Peyer's patch (tissue), 4 donors: Measurements from ENCODE around the gene ZSWIM3. TPM values are rescaled to one million over a fixed set of nuclear protein-coding genes. Genes with fewer than 3 reads are reported as not detected.

Experiments used
- DNase-seq, 3 donors: peaks; one replicate each; pipeline ENCODE4 v3.0.0-alpha.2; 2017 to 2019
- H3K27ac ChIP-seq, 4 donors: fragments of 200-600 bp; sonication (generic); one replicate each; pipeline ENCODE4 v1.5.1; 2016 to 2019
- H3K27me3 ChIP-seq, 2 donors: fragments of 200-600 bp; sonication (generic); one replicate each; pipeline ENCODE4 v1.5.1; 2019
- H3K36me3 ChIP-seq, 3 donors: fragments of 200-600 bp; sonication (generic); one replicate each; pipeline ENCODE4 v1.5.1; 2016 to 2019
- H3K4me1 ChIP-seq, 4 donors: fragments of 200-600 bp; sonication (generic); one replicate each; pipeline ENCODE4 v1.5.1; 2016 to 2019
- H3K4me3 ChIP-seq, 4 donors: fragments of 200-600 bp; sonication (generic); 1 replicate in 3 of 4; 2 replicates in 1 of 4; pipeline ENCODE4 v1.5.1; 2016 to 2019; ENCODE audit warnings: mild to moderate bottlenecking in 1 of 4
- H3K9me3 ChIP-seq, 4 donors: fragments of 200-600 bp; sonication (generic); one replicate each; pipeline ENCODE4 v1.5.1; 2016 to 2019; ENCODE audit warnings: mild to moderate bottlenecking in 1 of 4
- CTCF ChIP-seq, 6 experiments: fragments of 450-650 bp in 4 of 6; fragments of 200-600 bp in 2 of 6; sonication (generic) in 1 of 6; IDR thresholded peaks; one replicate each; pipeline ENCODE4 v1.5.1; 2017 to 2019; ENCODE audit warnings: antibody characterized with exemption in 6 of 6, mild to moderate bottlenecking in 3 of 6, moderate library complexity in 1 of 6
- POLR2A ChIP-seq, 2 donors: fragments of 450-650 bp; IDR thresholded peaks; one replicate each; pipeline ENCODE4 v1.5.1; 2017; ENCODE audit warnings: antibody characterized with exemption in 2 of 2, mild to moderate bottlenecking in 2 of 2, moderate library complexity in 2 of 2
- total RNA-seq, 4 donors: library from RNA; depleted of rRNA; stranded (reverse); fragments of >200 nt; gene quantifications; one replicate each; pipeline ENCODE4 v1.1.0, GENCODE V29; 2016

ZSWIM3 gene
- total RNA-seq, 4 donors from 2014 or later = 2.5 to 9.1 (median 4.6) TPM

GRCh38 chr20:45893831-45894230 lies 36.4 kb downstream of the ZSWIM3 start:
- no peak for DNase-seq
- H3K36me3 ChIP-seq = peaks cover 0 to 51% (median 0%) of the 10 kb centered on the region in 3 donors
- H3K9me3 ChIP-seq = no peaks in the 10 kb centered on the region
- H3K4me1 ChIP-seq = peaks cover 0 to 37% (median 11%) of the 10 kb centered on the region in 4 donors
- TF ChIP-seq POLR2A (IDR thresholded peaks at IDR 0.05) = no peak
- TF ChIP-seq CTCF (IDR thresholded peaks at IDR 0.05) = no peak
- no peak overlapping the region for H3K27ac ChIP-seq
- H3K27me3 ChIP-seq = no peaks in the 10 kb centered on the region
- no peak overlapping the region for H3K4me3 ChIP-seq

- TF ChIP-seq CTCF (IDR thresholded peaks at IDR 0.05) (no peak), POLR2A (IDR thresholded peaks at IDR 0.05) (no peak)
- Histone ChIP-seq H3K4me1 (peaks cover 0 to 27% (median 11%) of the 10 kb centered on the region in 4 donors), H3K27me3 (no peaks in the 10 kb centered on the region), H3K9me3 (no peaks in the 10 kb centered on the region), H3K36me3 (peaks cover 0 to 59% (median 0%) of the 10 kb centered on the region in 3 donors), H3K27ac (no peak overlapping the region), H3K4me3 (no peak overlapping the region)
- DNase-seq = no peak
These were observed 37.4 kb downstream of the ZSWIM3 start for GRCh38 chr20:45894797-45895196.

GRCh38 chr20:45896641-45897161 lies 39.3 kb downstream of the ZSWIM3 start:
- Histone ChIP-seq H3K27ac (no peak overlapping the region), H3K4me1 (peaks cover 0 to 18% (median 11%) of the 10 kb centered on the region in 4 donors), H3K4me3 (no peak overlapping the region), H3K36me3 (peaks cover 0 to 60% (median 0%) of the 10 kb centered on the region in 3 donors), H3K9me3 (no peaks in the 10 kb centered on the region), H3K27me3 (no peaks in the 10 kb centered on the region)
- no peak for TF ChIP-seq POLR2A (IDR thresholded peaks at IDR 0.05)
- no peak for DNase-seq

- no peak for DNase-seq
- H3K4me1 ChIP-seq = peaks cover 0 to 13% (median 8%) of the 10 kb centered on the region in 4 donors
- H3K36me3 ChIP-seq = peaks cover 0 to 60% (median 0%) of the 10 kb centered on the region in 3 donors
- no peaks in the 10 kb centered on the region for H3K27me3 ChIP-seq
- no peaks in the 10 kb centered on the region for H3K9me3 ChIP-seq
- no peak overlapping the region for H3K27ac ChIP-seq
- H3K4me3 ChIP-seq = no peak overlapping the region
- TF ChIP-seq POLR2A (IDR thresholded peaks at IDR 0.05) = no peak
These were observed 39.9 kb downstream of the ZSWIM3 start for GRCh38 chr20:45897289-45897688.

- Histone ChIP-seq H3K27ac (no peak overlapping the region), H3K4me3 (no peak overlapping the region), H3K36me3 (peaks cover 0 to 60% (median 0%) of the 10 kb centered on the region in 3 donors), H3K27me3 (no peaks in the 10 kb centered on the region), H3K9me3 (no peaks in the 10 kb centered on the region), H3K4me1 (peaks cover 0 to 9% (median 5%) of the 10 kb centered on the region in 4 donors)
- no peak for TF ChIP-seq POLR2A (IDR thresholded peaks at IDR 0.05)
- TF ChIP-seq CTCF (IDR thresholded peaks at IDR 0.05) = no peak
- DNase-seq = no peak
These were observed 40.3 kb downstream of the ZSWIM3 start for GRCh38 chr20:45897692-45898091.

GRCh38 chr20:45898285-45898684 lies 40.9 kb downstream of the ZSWIM3 start:
- DNase-seq = no peak
- Histone ChIP-seq H3K4me3 (no peak overlapping the region), H3K4me1 (peaks cover 0 to 4% (median 1%) of the 10 kb centered on the region in 4 donors), H3K27me3 (no peaks in the 10 kb centered on the region), H3K36me3 (peaks cover 0 to 60% (median 0%) of the 10 kb centered on the region in 3 donors), H3K9me3 (no peaks in the 10 kb centered on the region), H3K27ac (no peak overlapping the region)
- no peak for TF ChIP-seq POLR2A (IDR thresholded peaks at IDR 0.05)
- no peak for TF ChIP-seq CTCF (IDR thresholded peaks at IDR 0.05)
